Left ventricle myocardium inferior (tissue), 1 donor: ENCODE results near the gene ANTXR2. TPM values are rescaled to one million over a fixed set of nuclear protein-coding genes. Genes with fewer than 3 reads are reported as not detected.

Source experiments
- DNase-seq: peaks from one replicate; pipeline ENCODE4 v3.0.0-alpha.2; 2020
- H3K27ac ChIP-seq: fragments of 200-600 bp; replicated peaks from 2 replicates; pipeline ENCODE4 v1.8.0; 2021
- H3K27me3 ChIP-seq: fragments of 200-600 bp; 2 replicates; pipeline ENCODE4 v1.8.0; 2021; ENCODE audit warnings: low read depth
- H3K36me3 ChIP-seq: fragments of 200-600 bp; 2 replicates; pipeline ENCODE4 v1.8.0; 2021
- H3K4me1 ChIP-seq: fragments of 200-600 bp; 2 replicates; pipeline ENCODE4 v1.8.0; 2021
- H3K4me3 ChIP-seq: fragments of 200-600 bp; 2 replicates; pipeline ENCODE4 v1.8.0; 2021; ENCODE audit warnings: mild to moderate bottlenecking, moderate library complexity
- H3K9me3 ChIP-seq: fragments of 200-600 bp; replicated peaks from 2 replicates; pipeline ENCODE4 v1.8.0; 2021
- intact Hi-C: fragments of 100-400 bp; cut with micrococcal nuclease; formaldehyde crosslinking; loops from one replicate; pipeline ENCODE4 v1.11.0; 2022
- total RNA-seq: library from RNA; stranded (reverse); fragmentation: NEBNext Ultra II Directional; extraction: Animal tissue kit (Norgen Biotek cat#: 25700); gene quantifications from one replicate; pipeline ENCODE4 v1.2.1, GENCODE V29; 2021
- TF ChIP-seq, protein P1 (sequence below): fragments of 200-600 bp; IDR thresholded peaks from 2 replicates; pipeline ENCODE4 v1.8.0; 2021; ENCODE audit warnings: antibody characterized with exemption, mild to moderate bottlenecking, borderline replicate concordance
- donor health status: DM: no; HTN: yes; CAD: no; lungs with severe emphysema.

The ANTXR2 gene
- total RNA-seq, 1 donor from 2014 or later: 42.4 TPM

DNA sequence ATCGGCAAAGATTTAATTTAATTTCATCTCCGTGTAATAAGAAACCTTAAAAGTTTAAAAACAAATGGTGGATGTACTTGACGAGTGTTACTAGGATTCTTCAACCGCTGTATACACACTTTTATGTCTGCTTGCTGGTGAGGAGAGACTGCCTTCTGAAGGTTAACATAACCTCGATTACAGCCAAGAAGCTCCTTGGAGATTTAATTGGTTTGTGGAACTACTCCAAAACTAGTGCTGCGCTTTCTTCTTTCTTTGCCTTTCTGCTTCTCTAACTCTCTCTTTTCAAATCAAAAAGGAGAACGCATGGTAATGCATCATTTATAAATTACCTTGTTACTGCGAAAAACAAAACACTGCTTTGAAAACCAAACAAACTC lies 109.0 kb downstream of the ANTXR2 start:
- Histone ChIP-seq H3K36me3 (peaks cover 13% of the 10 kb centered on the region), H3K27ac (no peak overlapping the region), H3K9me3 (peaks cover 8% of the 10 kb centered on the region), H3K4me1 (no peaks in the 10 kb centered on the region), H3K4me3 (no peak overlapping the region), H3K27me3 (no peaks in the 10 kb centered on the region)
- TF ChIP-seq, protein P1, sequence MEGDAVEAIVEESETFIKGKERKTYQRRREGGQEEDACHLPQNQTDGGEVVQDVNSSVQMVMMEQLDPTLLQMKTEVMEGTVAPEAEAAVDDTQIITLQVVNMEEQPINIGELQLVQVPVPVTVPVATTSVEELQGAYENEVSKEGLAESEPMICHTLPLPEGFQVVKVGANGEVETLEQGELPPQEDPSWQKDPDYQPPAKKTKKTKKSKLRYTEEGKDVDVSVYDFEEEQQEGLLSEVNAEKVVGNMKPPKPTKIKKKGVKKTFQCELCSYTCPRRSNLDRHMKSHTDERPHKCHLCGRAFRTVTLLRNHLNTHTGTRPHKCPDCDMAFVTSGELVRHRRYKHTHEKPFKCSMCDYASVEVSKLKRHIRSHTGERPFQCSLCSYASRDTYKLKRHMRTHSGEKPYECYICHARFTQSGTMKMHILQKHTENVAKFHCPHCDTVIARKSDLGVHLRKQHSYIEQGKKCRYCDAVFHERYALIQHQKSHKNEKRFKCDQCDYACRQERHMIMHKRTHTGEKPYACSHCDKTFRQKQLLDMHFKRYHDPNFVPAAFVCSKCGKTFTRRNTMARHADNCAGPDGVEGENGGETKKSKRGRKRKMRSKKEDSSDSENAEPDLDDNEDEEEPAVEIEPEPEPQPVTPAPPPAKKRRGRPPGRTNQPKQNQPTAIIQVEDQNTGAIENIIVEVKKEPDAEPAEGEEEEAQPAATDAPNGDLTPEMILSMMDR: no peak
- intact Hi-C loops: no loop called here
- DNase-seq: no peak

DNA sequence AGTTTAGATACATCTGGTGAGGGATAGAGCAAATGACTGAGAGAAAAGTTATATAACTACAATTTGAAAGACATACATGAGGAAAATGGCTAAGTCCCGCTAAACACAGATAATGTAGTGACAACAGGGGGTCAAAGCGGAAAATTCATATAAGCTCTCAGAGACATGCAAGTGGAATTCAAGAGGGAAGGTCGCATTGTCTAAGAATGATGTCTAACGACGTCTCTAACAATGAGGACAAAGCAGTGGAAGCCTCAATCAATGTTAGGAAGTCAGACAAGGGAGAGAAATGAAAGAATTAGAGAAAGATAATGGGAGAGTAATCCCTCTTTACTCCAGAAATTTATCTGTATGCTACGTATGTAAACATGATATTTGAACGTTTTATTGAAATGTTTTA lies 113.4 kb downstream of the ANTXR2 start:
- TF ChIP-seq, protein P1: no peak
- intact Hi-C loops: no loop called here
- no peak for DNase-seq
- no peak overlapping the region for H3K4me3 ChIP-seq
- no peaks in the 10 kb centered on the region for H3K4me1 ChIP-seq
- no peak overlapping the region for H3K27ac ChIP-seq
- H3K36me3 ChIP-seq: peaks cover 8% of the 10 kb centered on the region
- H3K9me3 ChIP-seq: peaks cover 4% of the 10 kb centered on the region
- H3K27me3 ChIP-seq: no peaks in the 10 kb centered on the region

DNA sequence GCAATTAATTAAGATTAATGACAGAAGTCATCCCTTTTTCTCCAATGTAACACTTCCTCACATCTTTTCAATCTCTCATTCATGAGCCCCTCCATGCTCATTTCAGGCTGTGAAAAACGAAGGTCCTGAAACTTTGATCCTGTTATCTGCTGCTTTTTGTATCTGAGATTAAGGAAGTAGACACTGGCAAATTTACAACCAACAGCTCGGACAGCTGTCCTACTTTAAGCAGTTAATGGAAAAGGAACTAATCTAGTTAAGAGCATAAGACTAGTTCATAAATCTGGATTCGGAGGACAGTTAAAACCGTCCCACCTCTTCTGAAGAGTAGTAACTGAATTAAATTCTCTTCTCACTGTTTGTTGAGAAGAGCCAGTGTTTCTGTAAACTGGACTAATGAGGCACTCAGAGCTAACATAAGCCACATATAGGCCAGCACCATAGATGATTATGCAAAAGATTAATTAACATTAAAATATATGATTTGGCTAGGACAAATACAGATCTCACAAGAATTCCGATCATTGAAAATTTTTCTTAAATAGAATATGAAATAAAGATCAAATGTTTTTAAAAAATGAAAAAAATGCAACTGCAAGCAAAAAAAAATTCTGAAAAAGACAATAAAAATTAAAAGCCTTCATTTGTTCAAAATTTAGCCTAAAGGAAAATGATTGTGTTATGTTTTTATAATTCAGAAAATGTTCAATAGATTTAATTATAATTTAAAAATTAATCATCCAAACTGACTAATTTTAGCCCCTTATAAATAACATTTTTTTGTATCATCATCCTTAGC lies 114.4 kb downstream of the ANTXR2 start:
- DNase-seq: no peak
- H3K27ac ChIP-seq: no peak overlapping the region
- H3K9me3 ChIP-seq: no peaks in the 10 kb centered on the region
- intact Hi-C loops: no loop called here
- TF ChIP-seq, protein P1: no peak
- no peak overlapping the region for H3K4me3 ChIP-seq
- H3K4me1 ChIP-seq: no peaks in the 10 kb centered on the region
- H3K27me3 ChIP-seq: no peaks in the 10 kb centered on the region
- H3K36me3 ChIP-seq: no peaks in the 10 kb centered on the region

DNA sequence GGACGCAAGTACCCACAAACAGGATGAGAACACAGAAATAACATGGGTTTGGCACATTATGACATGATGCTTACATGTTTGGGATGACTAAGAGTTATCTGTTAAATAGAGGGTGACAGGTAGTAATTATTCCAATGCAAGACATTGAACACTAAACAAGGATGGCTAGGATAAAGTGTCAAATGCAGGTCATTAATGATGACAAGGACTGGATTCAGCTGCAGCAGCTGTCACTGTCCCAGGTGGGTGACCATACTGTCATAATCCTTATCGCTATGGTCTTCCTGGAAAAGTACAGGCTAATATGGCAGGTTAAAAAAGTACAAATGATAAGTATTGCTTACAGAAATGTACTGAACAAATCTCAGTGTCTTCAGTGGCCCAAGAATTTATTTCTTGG lies 123.9 kb downstream of the ANTXR2 start:
- H3K27me3 ChIP-seq: no peaks in the 10 kb centered on the region
- H3K27ac ChIP-seq: no peak overlapping the region
- no peaks in the 10 kb centered on the region for H3K9me3 ChIP-seq
- TF ChIP-seq, protein P1: no peak
- peaks cover 8% of the 10 kb centered on the region for H3K4me1 ChIP-seq
- H3K4me3 ChIP-seq: no peak overlapping the region
- intact Hi-C loops: no loop called here
- no peak for DNase-seq
- no peaks in the 10 kb centered on the region for H3K36me3 ChIP-seq

DNA sequence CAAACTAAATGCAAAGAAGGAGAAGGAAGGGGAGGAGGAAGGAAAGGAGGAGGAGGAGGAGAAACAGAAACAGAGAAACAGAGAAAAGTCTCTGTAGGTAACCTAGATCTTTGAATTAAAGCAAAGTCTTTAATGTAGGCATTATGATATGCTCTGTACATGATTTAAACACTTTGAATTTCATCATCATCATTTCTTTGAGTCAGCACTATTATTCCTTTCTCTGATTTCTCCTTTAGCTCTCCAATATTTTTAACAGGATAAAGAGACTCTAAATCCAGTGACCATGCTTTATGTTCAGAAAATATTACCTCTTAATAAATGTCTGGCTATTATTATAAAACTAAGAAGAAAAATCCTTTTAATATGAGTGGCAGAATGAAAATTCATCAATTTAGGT lies 124.3 kb downstream of the ANTXR2 start:
- Histone ChIP-seq H3K36me3 (no peaks in the 10 kb centered on the region), H3K27ac (no peak overlapping the region), H3K4me1 (peaks cover 8% of the 10 kb centered on the region), H3K27me3 (no peaks in the 10 kb centered on the region), H3K4me3 (no peak overlapping the region), H3K9me3 (no peaks in the 10 kb centered on the region)
- intact Hi-C loops: no loop called here
- TF ChIP-seq, protein P1: no peak
- no peak for DNase-seq
